CD8-positive, alpha-beta memory T cell (primary cell): ENCODE measurements around the gene PSMD3. TPM values are rescaled to one million over a fixed set of nuclear protein-coding genes. Genes with fewer than 3 reads are reported as not detected.
A peak's percentile ranks its signal among the peaks of the same experiment; 100 is the strongest.
"Not testable (repeated sequence)": the region's sequence is repeated elsewhere in the genome, so short reads cannot be mapped to it uniquely, and the experiment has no call there.

Source experiments
- CTCF ChIA-PET: fragments of 350-600 bp; sonication (Branson Sonifier 250); formaldehyde crosslinking; loops from one replicate; lab custom pipeline; 2021; ENCODE audit warnings: antibody characterized with exemption; lab: Charles Lee
- POLR2A ChIA-PET: fragments of 350-600 bp; sonication (Branson Sonifier 250); formaldehyde crosslinking; loops from one replicate; lab custom pipeline; 2021; ENCODE audit warnings: antibody characterized with exemption; lab: Charles Lee
- DNase-seq, 5 donors: peaks; one replicate each; pipeline versions ENCODE4 v3.0.0 to v3.0.0-alpha.2; 2020 to 2022; ENCODE audit warnings: mixed read lengths in 1 of 5
- H3K27ac ChIP-seq: one replicate; pipeline ENCODE4 v1.7.0; 2013; ENCODE audit warnings: low read depth, mild to moderate bottlenecking, low read length, moderate library complexity
- H3K27me3 ChIP-seq: 2 replicates; pipeline ENCODE4 v1.7.0; 2013; ENCODE audit warnings: low read length, mild to moderate bottlenecking; ENCODE audit not compliant: insufficient read depth, poor library complexity, severe bottlenecking
- H3K36me3 ChIP-seq: 2 replicates; pipeline ENCODE4 v1.7.0; 2013; ENCODE audit warnings: mild to moderate bottlenecking, low read length, moderate library complexity; ENCODE audit not compliant: insufficient read depth
- H3K4me1 ChIP-seq: 2 replicates; pipeline ENCODE4 v1.7.0; 2013; ENCODE audit warnings: mild to moderate bottlenecking, low read length, moderate library complexity; ENCODE audit not compliant: insufficient read depth
- H3K4me3 ChIP-seq: 2 replicates; pipeline ENCODE4 v1.7.0; 2013; ENCODE audit warnings: mild to moderate bottlenecking, low read length
- H3K9me3 ChIP-seq: 2 replicates; pipeline ENCODE4 v1.7.0; 2013; ENCODE audit warnings: mild to moderate bottlenecking, low read length
- H3K27ac Mint-ChIP-seq, 8 donors: one replicate each; pipeline ENCODE4 v1.8.0; 2020 to 2021; ENCODE audit warnings: mixed read lengths in 8 of 8, mild to moderate bottlenecking in 6 of 8, inconsistent platforms in 3 of 8, moderate library complexity in 3 of 8
- H3K27me3 Mint-ChIP-seq, 2 donors: one replicate each; pipeline ENCODE4 v1.8.0; 2020 to 2021; ENCODE audit warnings: mixed read lengths in 2 of 2, mild to moderate bottlenecking in 1 of 2, moderate library complexity in 1 of 2
- H3K36me3 Mint-ChIP-seq, 3 donors: one replicate each; pipeline ENCODE4 v1.8.0; 2020 to 2021; ENCODE audit warnings: mixed read lengths in 3 of 3, inconsistent platforms in 1 of 3, mild to moderate bottlenecking in 1 of 3
- H3K4me1 Mint-ChIP-seq, 3 donors: one replicate each; pipeline ENCODE4 v1.8.0; 2020 to 2021; ENCODE audit warnings: mixed read lengths in 3 of 3, inconsistent platforms in 1 of 3, mild to moderate bottlenecking in 1 of 3
- H3K4me3 Mint-ChIP-seq, 7 donors: one replicate each; pipeline ENCODE4 v1.8.0; 2020 to 2021; ENCODE audit warnings: mixed read lengths in 7 of 7, mild to moderate bottlenecking in 6 of 7, moderate library complexity in 4 of 7, inconsistent platforms in 2 of 7
- H3K9me3 Mint-ChIP-seq, 5 donors: one replicate each; pipeline ENCODE4 v1.8.0; 2020 to 2022; ENCODE audit warnings: mixed read lengths in 5 of 5, mild to moderate bottlenecking in 3 of 5, moderate library complexity in 2 of 5, inconsistent platforms in 1 of 5
- polyA plus RNA-seq: library from polyadenylated mRNA; unstranded; fragments of 300-500 nt; fragmentation: Illumina TruSeq; gene quantifications from one replicate; pipeline ENCODE4 v1.2.3, GENCODE V29; 2021
- total RNA-seq, 2 experiments: library from RNA; stranded (reverse); gene quantifications; one replicate each; pipeline ENCODE4 v1.2.3, GENCODE V29; 2021

Gene PSMD3
- total and polyA plus RNA-seq, 3 experiments from 2014 or later = 51.1 to 186 (median 185) TPM

DNA sequence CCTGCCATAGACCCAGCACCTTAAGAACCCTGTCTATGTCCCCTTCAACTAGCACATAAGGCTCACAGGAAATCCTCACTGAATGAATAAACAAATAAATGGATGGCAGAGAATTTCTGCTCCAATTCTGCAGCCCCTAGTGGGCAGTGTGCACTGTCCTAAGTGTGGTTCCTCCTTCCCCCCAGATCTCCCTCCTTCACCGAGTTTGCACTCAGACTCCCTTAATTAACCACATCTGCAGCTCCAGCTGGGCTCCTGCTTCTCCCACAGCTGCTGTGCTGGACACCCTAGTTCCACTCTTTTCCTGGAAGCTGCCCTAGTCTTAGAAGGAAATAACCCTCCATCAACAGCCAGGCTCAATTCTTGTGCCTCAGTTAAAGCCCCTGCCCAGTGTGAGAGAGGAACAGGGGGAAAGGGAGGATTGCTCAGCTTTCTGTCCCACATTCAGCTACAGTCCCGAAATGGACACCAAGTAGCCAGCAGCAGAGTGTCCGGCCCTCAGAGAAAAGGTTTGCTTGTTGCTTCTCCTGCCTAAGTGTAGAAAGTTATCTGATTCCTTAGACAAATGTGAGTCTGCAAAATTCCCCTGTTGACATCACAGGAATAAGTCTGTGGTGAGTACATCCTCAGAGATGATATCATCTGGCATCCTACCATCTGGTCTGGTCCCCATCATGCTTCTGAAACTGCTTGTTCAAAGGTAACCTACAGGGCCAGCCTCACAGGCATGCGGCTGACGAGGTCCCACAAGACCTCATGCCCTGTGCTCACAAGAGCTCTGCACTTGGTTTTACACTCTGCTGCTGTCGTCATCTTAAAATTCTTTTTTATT is 40.8 kb upstream of the PSMD3 start:
- no peaks in the 10 kb centered on the region for H3K36me3 ChIP-seq
- DNase-seq = peak in 2 of 5 donors; percentile 14 to 41
- Mint-ChIP-seq H3K4me3 (no peak overlapping the region), H3K9me3 (no peaks in the 10 kb centered on the region), H3K36me3 (peaks cover 0 to 2% (median 0%) of the 10 kb centered on the region in 3 donors), H3K27ac (peak overlapping the region in 7 of 8 donors; percentile 37 to 87 (median 70)), H3K27me3 (peaks cover 0 to 4% of the 10 kb centered on the region in 2 donors), H3K4me1 (peaks cover 5 to 16% (median 11%) of the 10 kb centered on the region in 3 donors)
- POLR2A ChIA-PET = no interaction called here
- H3K4me3 ChIP-seq = no peak overlapping the region
- peaks cover 9% of the 10 kb centered on the region for H3K4me1 ChIP-seq
- no peak overlapping the region for H3K27ac ChIP-seq
- H3K27me3 ChIP-seq = no peaks in the 10 kb centered on the region
- CTCF ChIA-PET = interaction anchor here (1.1 kb wide), 1 partner anchor 41 kb away, joined by 3 read pairs; the partner anchor contains the start of gene PSMD3
- H3K9me3 ChIP-seq = no peaks in the 10 kb centered on the region

DNA sequence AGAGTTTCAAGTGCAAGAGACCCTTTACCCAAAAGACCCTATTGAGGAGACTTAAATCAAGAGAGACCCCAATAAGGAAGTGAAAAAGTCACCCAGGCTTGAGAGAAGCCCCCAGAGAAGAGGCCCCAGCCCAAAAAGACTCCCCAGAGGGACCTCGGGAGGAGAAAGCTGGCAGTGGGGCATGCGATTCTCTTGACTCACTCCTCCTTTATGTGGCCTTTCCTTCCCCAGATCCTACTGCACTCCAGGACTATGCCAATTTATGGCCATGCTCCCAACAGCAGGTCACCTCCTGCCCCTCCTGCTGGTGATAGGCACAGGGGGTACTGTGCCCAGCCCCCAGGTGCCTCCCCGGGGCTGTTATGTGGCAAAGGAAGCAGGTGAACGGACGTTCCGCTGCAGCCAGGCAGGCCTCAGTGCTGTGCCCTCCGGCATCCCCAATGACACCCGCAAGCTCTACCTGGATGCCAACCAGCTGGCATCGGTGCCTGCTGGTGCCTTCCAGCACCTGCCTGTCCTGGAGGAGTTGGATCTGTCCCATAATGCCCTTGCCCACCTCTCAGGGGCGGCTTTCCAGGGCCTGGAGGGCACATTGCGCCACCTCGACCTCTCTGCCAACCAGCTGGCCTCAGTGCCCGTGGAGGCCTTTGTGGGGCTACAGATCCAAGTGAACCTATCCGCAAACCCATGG is 36.8 kb upstream of the PSMD3 start:
- no peaks in the 10 kb centered on the region for H3K27me3 ChIP-seq
- H3K9me3 ChIP-seq = no peaks in the 10 kb centered on the region
- ChIA-PET CTCF (interaction anchor here (0.7 kb wide), 1 partner anchor 322 kb away, joined by 3 read pairs; no protein-coding TSS in a partner anchor), POLR2A (no interaction called here)
- DNase-seq = no peak
- H3K9me3 Mint-ChIP-seq = no peaks in the 10 kb centered on the region
- H3K27me3 Mint-ChIP-seq = peaks cover 0 to 4% of the 10 kb centered on the region in 2 donors
- H3K4me3 ChIP-seq = no peak overlapping the region
- peaks cover 7 to 20% (median 11%) of the 10 kb centered on the region in 3 donors for H3K4me1 Mint-ChIP-seq
- H3K4me3 Mint-ChIP-seq = no peak overlapping the region
- H3K27ac Mint-ChIP-seq = no peak overlapping the region
- H3K36me3 Mint-ChIP-seq = no peaks in the 10 kb centered on the region
- no peak overlapping the region for H3K27ac ChIP-seq
- H3K36me3 ChIP-seq = no peaks in the 10 kb centered on the region
- peaks cover 9% of the 10 kb centered on the region for H3K4me1 ChIP-seq

DNA sequence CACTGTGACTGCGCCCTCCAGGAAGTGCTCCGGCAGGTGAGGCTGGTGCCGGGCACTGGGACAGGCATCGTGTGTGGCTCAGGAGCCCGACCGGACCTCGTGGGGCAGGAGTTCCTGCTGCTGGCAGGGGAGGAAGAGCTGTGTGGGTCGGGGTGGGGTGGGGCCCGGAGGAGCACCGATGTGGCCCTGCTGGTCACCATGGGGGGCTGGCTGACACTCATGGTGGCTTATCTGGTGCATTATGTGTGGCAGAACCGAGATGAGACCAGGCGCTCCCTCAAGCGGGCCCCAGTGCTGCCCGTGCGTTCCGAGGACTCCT is 36.3 kb upstream of the PSMD3 start:
- POLR2A ChIA-PET = no interaction called here

DNA sequence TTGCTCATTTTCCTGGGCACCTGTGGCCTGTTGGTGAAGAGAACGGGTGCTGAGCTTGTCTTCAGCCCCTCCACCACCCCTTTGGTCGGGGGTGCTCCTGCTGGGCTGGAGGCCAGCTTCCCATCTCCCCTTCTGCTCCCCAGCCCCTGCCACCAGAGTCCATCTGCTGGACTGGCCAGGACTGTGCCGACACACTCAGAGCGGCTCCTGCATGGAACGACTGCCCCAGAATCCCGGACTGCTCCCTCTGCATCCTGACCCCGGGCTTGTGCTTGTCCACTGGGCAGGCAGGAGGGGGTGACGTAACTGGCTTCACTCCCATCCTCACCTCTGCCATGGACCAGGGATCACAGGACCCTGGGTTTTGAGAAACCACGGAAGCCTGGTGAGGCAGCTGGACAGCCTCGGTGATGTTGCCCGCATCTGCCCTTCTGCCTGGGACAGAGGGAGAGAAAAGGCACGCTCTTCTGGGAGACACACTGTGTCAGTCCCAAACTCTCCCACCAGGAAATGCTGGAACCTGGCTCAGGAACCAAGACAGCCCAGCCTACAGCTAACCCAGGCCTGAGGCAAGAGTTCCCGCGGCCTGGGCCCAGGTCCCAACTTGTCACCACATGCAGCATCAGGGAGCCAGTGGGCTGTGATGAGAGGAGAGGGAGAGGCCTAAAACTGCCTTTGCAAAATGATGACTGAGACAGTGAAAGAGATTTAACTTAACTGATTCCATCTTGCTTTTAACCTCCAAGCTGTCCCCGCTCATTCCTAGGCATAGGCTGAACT is 33.9 kb upstream of the PSMD3 start:
- H3K27ac Mint-ChIP-seq = no peak overlapping the region
- ChIA-PET POLR2A (no interaction called here), CTCF (no interaction called here)

More for the DNA sequence above, 36.3 kb upstream of the PSMD3 start:
- DNase-seq = no peak
- no peak overlapping the region for H3K4me3 Mint-ChIP-seq
- no peak overlapping the region for H3K27ac ChIP-seq
- H3K36me3 Mint-ChIP-seq = no peaks in the 10 kb centered on the region
- no peaks in the 10 kb centered on the region for H3K9me3 Mint-ChIP-seq
- no peaks in the 10 kb centered on the region for H3K27me3 ChIP-seq
- H3K36me3 ChIP-seq = no peaks in the 10 kb centered on the region
- no peak overlapping the region for H3K27ac Mint-ChIP-seq
- H3K4me1 ChIP-seq = peaks cover 6% of the 10 kb centered on the region
- CTCF ChIA-PET = no interaction called here
- peaks cover 0 to 4% of the 10 kb centered on the region in 2 donors for H3K27me3 Mint-ChIP-seq
- peaks cover 7 to 16% (median 8%) of the 10 kb centered on the region in 3 donors for H3K4me1 Mint-ChIP-seq
- no peak overlapping the region for H3K4me3 ChIP-seq
- no peaks in the 10 kb centered on the region for H3K9me3 ChIP-seq

GRCh38 chr17:39948489-39948828 is 32.1 kb upstream of the PSMD3 start:
- CTCF ChIA-PET, DNase-seq: not testable (repeated sequence)
- H3K27ac Mint-ChIP-seq = peak overlapping the region in 1 of 8 donors; percentile 33

More for the DNA sequence above, 33.9 kb upstream of the PSMD3 start:
- Histone ChIP-seq H3K4me1 (no peaks in the 10 kb centered on the region), H3K27ac (no peak overlapping the region), H3K36me3 (no peaks in the 10 kb centered on the region), H3K4me3 (no peak overlapping the region), H3K9me3 (no peaks in the 10 kb centered on the region), H3K27me3 (no peaks in the 10 kb centered on the region)
- Mint-ChIP-seq H3K9me3 (no peaks in the 10 kb centered on the region), H3K36me3 (no peaks in the 10 kb centered on the region), H3K4me1 (peaks cover 2 to 4% (median 2%) of the 10 kb centered on the region in 3 donors), H3K27me3 (peaks cover 0 to 2% of the 10 kb centered on the region in 2 donors), H3K4me3 (no peak overlapping the region)
- no peak for DNase-seq

DNA sequence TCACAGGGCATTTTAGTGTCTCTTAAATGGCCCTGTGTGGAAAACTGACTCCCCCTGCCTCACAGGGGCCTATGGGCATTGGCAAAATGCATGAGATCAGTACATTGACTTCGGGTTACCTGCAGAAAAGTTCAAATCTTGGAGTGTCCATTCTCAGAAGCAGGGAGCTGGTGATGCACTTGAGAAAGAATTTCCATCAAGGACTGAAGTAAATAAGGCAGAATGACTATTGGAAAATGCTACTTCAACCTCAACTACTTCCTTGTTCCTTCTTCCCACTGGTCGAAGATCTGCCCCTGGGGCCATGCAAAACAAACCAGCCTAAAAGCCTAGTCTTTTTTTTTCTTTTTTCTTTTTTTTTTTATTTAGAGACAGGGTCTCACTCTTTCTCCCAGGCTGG is 31.6 kb upstream of the PSMD3 start:
- no peaks in the 10 kb centered on the region for H3K9me3 ChIP-seq
- peaks cover 12% of the 10 kb centered on the region for H3K4me1 ChIP-seq
- H3K9me3 Mint-ChIP-seq = no peaks in the 10 kb centered on the region
- no peak overlapping the region for H3K4me3 ChIP-seq
- ChIA-PET POLR2A (no interaction called here), CTCF (no interaction called here)
- H3K27me3 ChIP-seq = no peaks in the 10 kb centered on the region
- no peak for DNase-seq
- no peaks in the 10 kb centered on the region for H3K36me3 Mint-ChIP-seq
- H3K27ac ChIP-seq = no peak overlapping the region
- H3K4me3 Mint-ChIP-seq = no peak overlapping the region
- peak overlapping the region in 1 of 8 donors; percentile 50 for H3K27ac Mint-ChIP-seq
- no peaks in the 10 kb centered on the region for H3K27me3 Mint-ChIP-seq
- H3K36me3 ChIP-seq = no peaks in the 10 kb centered on the region
- H3K4me1 Mint-ChIP-seq = peaks cover 10 to 19% (median 12%) of the 10 kb centered on the region in 3 donors

More at GRCh38 chr17:39948489-39948828, 32.1 kb upstream of the PSMD3 start:
- H3K27me3 Mint-ChIP-seq, H3K36me3 Mint-ChIP-seq, H3K4me1 ChIP-seq, H3K36me3 ChIP-seq, H3K27me3 ChIP-seq, H3K9me3 ChIP-seq, H3K9me3 Mint-ChIP-seq, H3K27ac ChIP-seq, H3K4me3 Mint-ChIP-seq, H3K4me3 ChIP-seq, POLR2A ChIA-PET: not testable (repeated sequence)
- peaks cover 7 to 15% (median 12%) of the 10 kb centered on the region in 3 donors for H3K4me1 Mint-ChIP-seq

DNA sequence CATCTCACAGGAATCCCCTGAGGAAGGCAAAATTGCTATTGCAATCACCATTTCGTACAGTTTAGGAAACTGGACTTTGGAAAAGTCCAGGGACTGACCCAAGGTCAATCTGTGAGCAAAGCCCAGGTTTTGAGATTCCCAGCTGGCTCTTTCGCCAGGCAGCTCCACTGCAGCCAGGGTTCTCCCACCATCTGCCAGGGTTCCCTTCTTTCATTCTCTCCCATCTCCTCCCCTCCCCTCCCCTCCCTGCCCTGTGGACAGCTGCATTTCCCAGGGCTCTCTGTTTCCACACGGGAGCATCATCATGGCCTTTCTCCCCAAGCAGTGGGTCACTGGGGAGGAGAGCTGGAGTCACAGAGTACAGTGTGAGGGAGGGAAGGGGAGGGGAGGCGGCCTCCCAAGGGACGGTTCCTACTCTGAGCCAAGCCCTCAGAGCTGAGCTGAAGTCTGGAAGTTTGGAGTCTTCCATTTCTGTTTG is 29.7 kb upstream of the PSMD3 start:
- peak overlapping the region in 1 of 8 donors; percentile 29 for H3K27ac Mint-ChIP-seq
- POLR2A ChIA-PET = no interaction called here
- H3K9me3 Mint-ChIP-seq = no peaks in the 10 kb centered on the region
- H3K27me3 ChIP-seq = no peaks in the 10 kb centered on the region
- H3K9me3 ChIP-seq = no peaks in the 10 kb centered on the region
- DNase-seq = no peak
- no peaks in the 10 kb centered on the region for H3K36me3 Mint-ChIP-seq
- H3K27me3 Mint-ChIP-seq = no peaks in the 10 kb centered on the region
- H3K36me3 ChIP-seq = no peaks in the 10 kb centered on the region
- CTCF ChIA-PET = interaction anchor here (1.1 kb wide), 1 partner anchor 12 kb away, joined by 3 read pairs; no protein-coding TSS in a partner anchor
- H3K4me1 Mint-ChIP-seq = peaks cover 10 to 19% (median 12%) of the 10 kb centered on the region in 3 donors
- H3K4me3 Mint-ChIP-seq = peak overlapping the region in 1 of 7 donors; percentile 56
- peaks cover 12% of the 10 kb centered on the region for H3K4me1 ChIP-seq
- no peak overlapping the region for H3K27ac ChIP-seq
- H3K4me3 ChIP-seq = no peak overlapping the region
